ENCODE results near the gene CD55. TPM values are rescaled to one million over a fixed set of nuclear protein-coding genes. Genes with fewer than 3 reads are reported as not detected.

CD55 gene
- total and polyA plus RNA-seq, 2 of the 13 experiments (the other 11 are each of a cell fraction or from before 2014, with no cell fraction given) = 6.0 to 56.0 TPM

- TF ChIP-seq MBNL3 (CRISPR knock-in tag; conservative IDR thresholded peaks at IDR 0.05) (no peak), ARNT2 (CRISPR knock-in tag; IDR thresholded peaks at IDR 0.05; ENCODE audit: low read depth) (no peak), CBX1 (IDR thresholded peaks at IDR 0.05; ENCODE audit: low read depth) (peak; percentile 25), ETV6 (CRISPR knock-in tag; conservative IDR thresholded peaks at IDR 0.05) (no peak), ZNF333 (CRISPR knock-in tag; IDR thresholded peaks at IDR 0.05; ENCODE audit: borderline replicate concordance) (0 out of 2 replicates have a peak, but pooled peaks have one; percentile 55), MED13 (CRISPR knock-in tag; IDR thresholded peaks at IDR 0.05) (no peak), ZNF704 (CRISPR knock-in tag; IDR thresholded peaks at IDR 0.05; ENCODE audit: borderline replicate concordance) (peak; percentile 60; the same call in 1 of the 2 replicates), ZNF33A (CRISPR knock-in tag; IDR thresholded peaks at IDR 0.05; ENCODE audit: borderline replicate concordance) (no peak), SALL2 (CRISPR knock-in tag; IDR thresholded peaks at IDR 0.05) (peak; percentile 6; the same call in 1 of the 2 replicates), HMGA1 (CRISPR knock-in tag; conservative IDR thresholded peaks at IDR 0.05) (no peak), ZBTB38 (CRISPR knock-in tag; IDR thresholded peaks at IDR 0.05) (no peak), TFAP4 (IDR thresholded peaks at IDR 0.05; ENCODE audit: borderline replicate concordance, low read depth) (no peak), ZNF451 (CRISPR knock-in tag; IDR thresholded peaks at IDR 0.05) (peak; percentile 65; the same call in 1 of the 2 replicates), HHEX (CRISPR knock-in tag; IDR thresholded peaks at IDR 0.05) (no peak), ETV5 (CRISPR knock-in tag; IDR thresholded peaks at IDR 0.05; ENCODE audit: borderline replicate concordance) (no peak), ZNF235 (CRISPR knock-in tag; IDR thresholded peaks at IDR 0.05; ENCODE audit: borderline replicate concordance) (no peak), HNF1A (IDR thresholded peaks at IDR 0.05; ENCODE audit: low read depth) (no peak), HNF1A (CRISPR knock-in tag; IDR thresholded peaks at IDR 0.05; ENCODE audit: borderline replicate concordance) (0 out of 2 replicates have a peak, but pooled peaks have one; percentile 6), NR2C2 (CRISPR knock-in tag; IDR thresholded peaks at IDR 0.05; ENCODE audit: borderline replicate concordance) (peak; percentile 12; the same call in 1 of the 2 replicates)
- TF ChIP-seq, protein P1, sequence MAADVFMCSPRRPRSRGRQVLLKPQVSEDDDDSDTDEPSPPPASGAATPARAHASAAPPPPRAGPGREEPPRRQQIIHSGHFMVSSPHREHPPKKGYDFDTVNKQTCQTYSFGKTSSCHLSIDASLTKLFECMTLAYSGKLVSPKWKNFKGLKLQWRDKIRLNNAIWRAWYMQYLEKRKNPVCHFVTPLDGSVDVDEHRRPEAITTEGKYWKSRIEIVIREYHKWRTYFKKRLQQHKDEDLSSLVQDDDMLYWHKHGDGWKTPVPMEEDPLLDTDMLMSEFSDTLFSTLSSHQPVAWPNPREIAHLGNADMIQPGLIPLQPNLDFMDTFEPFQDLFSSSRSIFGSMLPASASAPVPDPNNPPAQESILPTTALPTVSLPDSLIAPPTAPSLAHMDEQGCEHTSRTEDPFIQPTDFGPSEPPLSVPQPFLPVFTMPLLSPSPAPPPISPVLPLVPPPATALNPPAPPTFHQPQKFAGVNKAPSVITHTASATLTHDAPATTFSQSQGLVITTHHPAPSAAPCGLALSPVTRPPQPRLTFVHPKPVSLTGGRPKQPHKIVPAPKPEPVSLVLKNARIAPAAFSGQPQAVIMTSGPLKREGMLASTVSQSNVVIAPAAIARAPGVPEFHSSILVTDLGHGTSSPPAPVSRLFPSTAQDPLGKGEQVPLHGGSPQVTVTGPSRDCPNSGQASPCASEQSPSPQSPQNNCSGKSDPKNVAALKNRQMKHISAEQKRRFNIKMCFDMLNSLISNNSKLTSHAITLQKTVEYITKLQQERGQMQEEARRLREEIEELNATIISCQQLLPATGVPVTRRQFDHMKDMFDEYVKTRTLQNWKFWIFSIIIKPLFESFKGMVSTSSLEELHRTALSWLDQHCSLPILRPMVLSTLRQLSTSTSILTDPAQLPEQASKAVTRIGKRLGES (CRISPR knock-in tag; IDR thresholded peaks at IDR 0.05; ENCODE audit: borderline replicate concordance) = no peak
These were observed 540 bp downstream of the CD55 start (continued) for GRCh38 chr1:207321790-207322645.
